Adrenal gland (tissue), 5 donors: ENCODE data around the gene PPP3CA.

Source experiments
- POLR2A ChIP-seq, 2 donors: fragments of 450-650 bp; IDR thresholded peaks; one replicate each; pipeline ENCODE4 v1.6.1; 2017; ENCODE audit warnings: antibody characterized with exemption in 2 of 2, mild to moderate bottlenecking in 2 of 2, moderate library complexity in 1 of 2
- TF ChIP-seq, protein P1 (sequence below), 6 experiments: fragments of 450-650 bp in 4 of 6; fragments of 200-600 bp in 2 of 6; sonication (generic) in 1 of 6; IDR thresholded peaks; 1 replicate in 5 of 6; 2 replicates in 1 of 6; pipeline versions ENCODE4 v1.5.1 to v1.8.0; 2016 to 2021; ENCODE audit warnings: antibody characterized with exemption in 6 of 6, mild to moderate bottlenecking in 2 of 6, moderate library complexity in 1 of 6
- donor health status: DM: no; HTN: no; CAD: no.

DNA sequence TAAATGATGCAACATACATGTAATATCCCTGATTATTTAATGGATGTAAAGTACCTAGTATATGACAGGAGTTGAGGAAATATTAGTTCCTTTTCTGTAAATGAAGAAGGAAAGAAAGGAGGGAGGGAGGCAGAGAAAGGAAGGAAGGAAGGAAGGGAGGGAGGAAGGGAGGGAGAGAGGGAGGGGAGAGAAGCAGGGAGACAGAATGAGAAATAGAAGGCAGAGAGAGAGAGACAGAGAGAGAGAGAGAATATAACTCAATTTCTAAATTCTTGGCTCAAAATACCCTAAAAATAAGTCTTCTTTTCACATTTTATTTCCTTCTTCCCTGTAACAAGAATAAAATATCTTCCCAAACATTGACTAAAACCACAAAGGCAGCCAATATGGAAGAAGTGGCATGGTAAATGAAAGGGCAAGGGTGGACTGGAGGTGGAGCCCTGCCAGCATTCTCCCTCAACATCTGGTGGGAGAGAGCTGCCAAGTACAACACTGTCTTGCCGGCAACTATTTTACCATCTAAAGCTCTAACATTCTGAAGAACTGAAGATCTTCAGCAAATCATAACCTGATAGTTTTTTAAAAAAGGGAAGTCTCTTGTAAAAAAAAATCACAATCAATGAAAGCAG, 245.1 kb downstream of the PPP3CA start:
- TF ChIP-seq, protein P1, sequence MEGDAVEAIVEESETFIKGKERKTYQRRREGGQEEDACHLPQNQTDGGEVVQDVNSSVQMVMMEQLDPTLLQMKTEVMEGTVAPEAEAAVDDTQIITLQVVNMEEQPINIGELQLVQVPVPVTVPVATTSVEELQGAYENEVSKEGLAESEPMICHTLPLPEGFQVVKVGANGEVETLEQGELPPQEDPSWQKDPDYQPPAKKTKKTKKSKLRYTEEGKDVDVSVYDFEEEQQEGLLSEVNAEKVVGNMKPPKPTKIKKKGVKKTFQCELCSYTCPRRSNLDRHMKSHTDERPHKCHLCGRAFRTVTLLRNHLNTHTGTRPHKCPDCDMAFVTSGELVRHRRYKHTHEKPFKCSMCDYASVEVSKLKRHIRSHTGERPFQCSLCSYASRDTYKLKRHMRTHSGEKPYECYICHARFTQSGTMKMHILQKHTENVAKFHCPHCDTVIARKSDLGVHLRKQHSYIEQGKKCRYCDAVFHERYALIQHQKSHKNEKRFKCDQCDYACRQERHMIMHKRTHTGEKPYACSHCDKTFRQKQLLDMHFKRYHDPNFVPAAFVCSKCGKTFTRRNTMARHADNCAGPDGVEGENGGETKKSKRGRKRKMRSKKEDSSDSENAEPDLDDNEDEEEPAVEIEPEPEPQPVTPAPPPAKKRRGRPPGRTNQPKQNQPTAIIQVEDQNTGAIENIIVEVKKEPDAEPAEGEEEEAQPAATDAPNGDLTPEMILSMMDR (IDR thresholded peaks at IDR 0.05): no peak
- TF ChIP-seq POLR2A (IDR thresholded peaks at IDR 0.05): no peak
